ENCODE data around the gene PRKAR2B. TPM values are rescaled to one million over a fixed set of nuclear protein-coding genes. Genes with fewer than 3 reads are reported as not detected.

PRKAR2B gene
- total RNA-seq, 1 experiment from 2014 or later, result 24.8 TPM

DNA sequence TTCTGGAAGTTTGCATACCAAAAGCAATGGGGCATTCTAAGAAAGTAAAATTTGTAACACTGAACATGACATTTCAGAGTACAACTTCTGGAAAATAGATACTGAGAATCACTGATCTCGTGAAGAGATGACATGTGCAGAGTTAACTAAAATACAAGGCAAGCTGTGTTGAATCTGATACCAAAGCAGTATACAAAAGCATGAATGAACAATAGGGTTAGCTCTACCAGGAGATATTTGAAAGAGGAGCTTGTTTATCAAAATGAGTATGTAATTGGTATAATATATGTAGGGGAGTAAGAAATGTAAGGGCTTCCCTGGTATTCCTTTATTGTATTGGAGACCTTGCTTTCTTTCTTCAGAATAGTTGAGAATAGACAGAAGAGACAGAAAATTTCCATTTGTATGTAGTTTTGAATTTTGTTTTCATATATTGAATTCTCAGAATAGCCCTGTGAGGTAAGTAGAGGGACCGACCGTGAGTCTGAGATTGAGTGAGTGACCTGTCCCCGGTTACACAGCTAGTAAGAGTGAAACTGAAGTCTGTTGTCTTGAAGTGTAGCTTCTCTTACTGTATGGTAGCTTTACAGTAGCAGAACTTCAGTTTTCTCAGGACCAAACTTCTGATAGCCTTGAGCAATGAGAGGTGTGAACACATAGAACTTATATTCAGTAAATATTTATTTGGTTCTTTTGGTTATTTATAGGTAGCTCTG lies 129.3 kb downstream of the PRKAR2B start:
- in situ Hi-C loops (cut with HindIII; ENCODE audit: low pct_unique_long_range_greater_than_20kb, low sequenced_read_pairs), result no loop called here
- DNase-seq (ENCODE audit: low read depth, low spot score), result peak; percentile 93

DNA sequence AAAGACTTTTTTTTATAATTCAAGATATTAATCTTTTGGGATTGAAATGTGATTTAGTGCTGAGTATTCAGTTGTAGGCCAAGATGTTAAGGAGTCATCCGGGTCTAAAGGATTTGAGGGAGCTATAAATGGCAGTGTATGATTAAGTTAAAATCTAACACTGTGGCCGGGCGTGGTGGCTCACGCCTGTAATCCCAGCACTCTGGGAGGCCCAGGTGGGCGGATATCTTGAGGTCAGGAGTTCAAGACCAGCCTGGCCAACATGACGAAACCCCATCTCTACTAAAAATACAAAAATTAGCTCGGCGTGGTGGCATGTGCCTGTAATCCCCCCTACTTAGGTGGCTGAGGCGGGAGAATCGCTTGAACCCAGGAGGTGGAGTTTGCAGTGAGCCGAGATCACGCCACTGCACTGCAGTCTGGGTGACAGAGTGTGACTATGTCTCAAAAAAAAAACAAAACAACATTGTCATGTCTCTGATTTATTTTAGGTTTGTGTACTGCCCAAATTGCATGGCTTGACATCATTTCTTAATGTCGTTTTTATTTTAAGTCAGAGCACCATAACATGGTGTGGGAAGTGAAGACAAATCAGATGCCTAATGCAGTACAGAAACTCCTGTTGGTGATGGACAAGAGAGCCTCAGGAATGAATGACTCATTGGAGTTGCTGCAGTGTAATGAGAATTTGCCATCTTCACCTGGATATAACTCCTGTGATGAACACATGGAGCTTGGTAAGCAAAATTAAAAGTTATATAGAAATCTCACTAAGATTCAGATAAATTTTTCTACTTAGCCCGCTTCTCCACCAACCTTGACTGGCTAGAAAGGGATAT lies 135.0 kb downstream of the PRKAR2B start:
- in situ Hi-C loops (cut with HindIII; ENCODE audit: low pct_unique_long_range_greater_than_20kb, low sequenced_read_pairs), result loop anchor here (25.0 kb wide), 1 partner anchor 533 kb away; no protein-coding TSS in a partner anchor
- no peak for DNase-seq (ENCODE audit: low read depth, low spot score)

DNA sequence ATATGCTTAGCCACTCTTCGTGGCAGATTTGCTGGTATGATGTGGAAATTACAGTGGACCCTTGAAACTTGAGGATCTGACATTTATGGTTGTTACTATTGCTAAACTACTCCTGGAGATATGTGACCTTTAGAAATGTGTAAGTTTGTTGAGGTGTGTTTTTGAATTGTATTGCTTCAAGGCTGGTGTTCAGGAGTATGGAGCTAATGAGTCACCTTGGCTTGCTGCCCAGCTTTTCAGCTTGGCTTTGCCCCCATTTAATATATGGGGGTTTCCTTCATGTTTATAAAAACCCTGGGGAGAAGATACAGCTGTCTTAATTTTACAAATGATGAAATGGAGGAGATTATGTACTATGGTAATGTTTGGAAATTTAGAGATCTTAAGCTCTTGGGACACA lies 135.9 kb downstream of the PRKAR2B start:
- in situ Hi-C loops (cut with HindIII; ENCODE audit: low pct_unique_long_range_greater_than_20kb, low sequenced_read_pairs), result loop anchor here (25.0 kb wide), 1 partner anchor 532 kb away; no protein-coding TSS in a partner anchor
- no peak for DNase-seq (ENCODE audit: low read depth, low spot score)

DNA sequence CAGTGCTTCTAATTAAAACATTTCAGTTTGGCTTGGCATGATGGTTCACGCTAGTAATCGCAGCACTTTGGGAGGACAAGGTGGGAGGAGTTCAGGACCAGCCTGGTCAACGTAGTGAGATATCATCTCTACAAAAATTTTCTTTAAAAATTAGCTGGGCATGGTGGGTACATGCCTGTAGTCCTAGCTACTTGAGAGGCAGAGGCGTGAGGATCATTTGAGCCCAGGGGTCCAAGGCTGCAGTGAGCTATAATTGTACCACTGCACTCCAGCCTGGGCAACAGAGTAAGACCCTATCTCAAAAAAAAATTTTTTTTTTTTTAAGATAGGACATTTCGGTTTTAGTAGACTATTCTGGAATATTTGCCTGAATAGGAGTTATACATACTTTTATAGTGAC lies 136.7 kb downstream of the PRKAR2B start:
- DNase-seq (ENCODE audit: low read depth, low spot score), result no peak
- in situ Hi-C loops (cut with HindIII; ENCODE audit: low pct_unique_long_range_greater_than_20kb, low sequenced_read_pairs), result loop anchor here (25.0 kb wide), 1 partner anchor 531 kb away; no protein-coding TSS in a partner anchor

DNA sequence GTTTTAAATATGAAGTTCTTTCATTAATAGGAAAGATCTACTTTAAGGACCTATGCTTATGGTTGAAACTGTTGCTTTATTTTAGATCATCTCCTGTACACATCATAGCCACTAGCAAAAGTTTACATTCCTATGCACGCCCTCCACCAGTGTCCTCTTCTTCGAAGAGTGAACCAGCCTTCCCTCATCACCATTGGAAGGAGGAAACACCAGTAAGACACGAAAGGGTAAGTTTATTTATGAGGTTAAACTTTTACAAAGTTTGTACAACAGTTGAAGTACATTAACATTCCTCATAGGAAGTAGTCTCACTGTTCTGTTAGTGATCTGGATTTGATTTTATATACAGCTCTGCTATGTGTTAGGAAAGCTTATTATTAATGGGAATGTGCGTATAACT lies 141.2 kb downstream of the PRKAR2B start:
- in situ Hi-C loops (cut with HindIII; ENCODE audit: low pct_unique_long_range_greater_than_20kb, low sequenced_read_pairs), result loop anchor here (25.0 kb wide), 1 partner anchor 527 kb away; no protein-coding TSS in a partner anchor

DNA sequence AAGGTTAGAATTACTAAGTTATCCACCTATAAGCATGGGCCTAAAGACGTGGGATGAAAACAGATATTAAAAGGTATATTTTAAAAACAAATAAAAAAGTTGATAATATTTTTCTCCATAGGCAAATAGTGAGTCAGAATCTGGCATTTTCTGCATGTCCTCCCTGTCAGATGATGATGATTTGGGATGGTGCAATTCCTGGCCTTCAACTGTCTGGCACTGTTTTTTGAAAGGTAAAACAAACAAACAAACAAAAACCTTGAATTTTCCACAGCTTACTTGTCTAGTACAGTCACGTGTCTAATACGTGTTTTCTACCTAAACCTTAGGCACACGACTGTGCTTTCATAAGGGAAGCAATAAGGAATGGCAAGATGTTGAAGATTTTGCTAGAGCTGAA lies 141.7 kb downstream of the PRKAR2B start:
- DNase-seq (ENCODE audit: low read depth, low spot score), result no peak
- in situ Hi-C loops (cut with HindIII; ENCODE audit: low pct_unique_long_range_greater_than_20kb, low sequenced_read_pairs), result loop anchor here (25.0 kb wide), 1 partner anchor 526 kb away; no protein-coding TSS in a partner anchor

More for the DNA sequence above, 141.2 kb downstream of the PRKAR2B start:
- DNase-seq (ENCODE audit: low read depth, low spot score), result no peak

DNA sequence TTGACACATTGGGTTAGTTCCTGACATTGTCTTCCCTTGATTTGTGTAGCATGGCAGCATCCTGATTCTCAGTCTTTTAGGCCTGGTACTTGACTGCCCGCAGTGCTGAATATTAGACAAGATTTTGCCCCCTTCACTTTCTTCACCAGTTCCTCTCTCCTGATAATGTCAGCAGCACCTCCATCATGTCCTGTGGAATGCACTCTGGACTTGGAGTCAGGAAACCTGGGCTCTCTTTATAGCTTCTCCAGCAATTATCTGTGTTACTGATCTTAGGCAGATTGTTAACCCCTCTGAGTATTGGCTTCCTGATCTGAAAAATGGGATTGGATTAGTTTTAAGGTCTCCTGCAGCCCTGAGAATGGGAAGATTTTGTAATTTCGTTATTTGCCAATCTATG lies 143.3 kb downstream of the PRKAR2B start:
- DNase-seq (ENCODE audit: low read depth, low spot score), result no peak
- in situ Hi-C loops (cut with HindIII; ENCODE audit: low pct_unique_long_range_greater_than_20kb, low sequenced_read_pairs), result loop anchor here (25.0 kb wide), 1 partner anchor 525 kb away; no protein-coding TSS in a partner anchor

DNA sequence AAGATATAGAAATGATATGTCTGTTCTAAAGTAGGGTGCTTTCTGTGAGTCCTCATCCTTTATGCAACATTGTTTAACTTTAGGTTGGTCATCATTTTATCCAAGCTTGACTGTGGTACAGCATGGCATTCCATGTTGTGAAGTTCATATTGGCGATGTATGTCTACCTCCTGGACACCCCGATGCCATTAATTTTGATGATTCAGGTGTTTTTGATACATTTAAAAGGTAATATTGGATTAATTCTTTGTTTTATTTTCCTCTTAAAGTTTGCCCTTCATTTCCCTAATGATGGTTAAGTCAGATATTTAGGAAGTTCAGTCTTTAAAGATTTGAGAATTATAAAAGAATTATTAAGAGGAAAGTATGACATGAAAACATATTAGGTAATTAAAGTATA lies 145.6 kb downstream of the PRKAR2B start:
- no peak for DNase-seq (ENCODE audit: low read depth, low spot score)
- in situ Hi-C loops (cut with HindIII; ENCODE audit: low pct_unique_long_range_greater_than_20kb, low sequenced_read_pairs), result loop anchor here (25.0 kb wide), 1 partner anchor 522 kb away; no protein-coding TSS in a partner anchor

DNA sequence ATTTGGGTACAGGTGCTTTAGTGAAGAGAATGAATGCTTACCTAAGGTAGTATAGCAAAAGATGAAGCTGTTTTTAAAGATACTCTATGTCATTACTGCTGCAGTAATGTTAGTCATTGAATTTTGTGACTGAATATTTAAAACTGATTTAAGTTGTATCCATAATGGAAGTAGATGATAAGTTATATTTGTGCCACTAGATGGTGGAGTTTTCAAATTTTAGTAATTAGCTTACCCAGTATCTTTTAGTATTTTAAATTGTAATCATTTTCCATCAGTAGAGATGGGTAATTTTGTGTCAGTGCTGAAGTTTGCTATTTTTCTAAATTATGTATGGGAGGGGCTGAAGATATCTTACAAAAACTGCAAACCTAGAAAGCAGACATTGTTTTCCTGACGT lies 149.5 kb downstream of the PRKAR2B start:
- in situ Hi-C loops (cut with HindIII; ENCODE audit: low pct_unique_long_range_greater_than_20kb, low sequenced_read_pairs), result loop anchor here (25.0 kb wide), 1 partner anchor 518 kb away; no protein-coding TSS in a partner anchor
- DNase-seq (ENCODE audit: low read depth, low spot score), result no peak

DNA sequence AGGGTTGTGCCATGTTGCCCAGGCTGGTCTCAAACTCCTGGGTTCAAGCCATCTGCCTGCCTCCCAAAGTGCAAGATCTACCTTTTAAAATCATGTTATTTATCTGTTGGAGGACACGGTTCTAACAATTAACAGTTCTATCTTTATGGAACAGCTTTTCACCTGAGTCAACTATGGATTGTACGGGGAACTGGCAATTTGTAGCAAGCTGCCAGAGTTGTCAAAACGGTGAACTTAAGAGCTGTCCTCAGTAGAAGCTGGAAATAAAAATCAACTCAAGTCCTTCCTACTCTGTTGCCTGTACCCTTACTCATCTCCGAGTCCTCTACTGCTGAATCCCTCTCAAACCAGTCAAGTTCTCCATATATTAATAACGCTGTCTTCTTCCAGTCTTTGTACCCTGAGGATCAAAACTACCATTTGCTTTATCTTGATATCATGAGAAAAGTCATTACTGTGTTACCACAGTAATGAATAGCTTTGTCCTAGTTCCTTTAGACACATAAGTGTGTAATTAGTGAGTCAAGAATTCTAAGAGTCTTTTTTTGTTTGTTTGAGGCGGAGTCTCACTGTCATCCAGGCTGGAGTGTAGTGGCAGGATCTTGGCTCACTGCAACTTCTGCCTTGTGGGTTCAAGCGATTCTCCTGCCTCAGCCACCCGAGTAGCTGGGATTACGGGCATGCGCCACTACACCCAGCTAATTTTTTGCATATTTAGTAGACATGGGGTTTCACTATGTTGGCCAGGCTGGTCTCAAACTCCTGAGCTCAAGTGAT lies 152.5 kb downstream of the PRKAR2B start:
- in situ Hi-C loops (cut with HindIII; ENCODE audit: low pct_unique_long_range_greater_than_20kb, low sequenced_read_pairs), result loop anchor here (25.0 kb wide), 1 partner anchor 515 kb away; no protein-coding TSS in a partner anchor

DNA sequence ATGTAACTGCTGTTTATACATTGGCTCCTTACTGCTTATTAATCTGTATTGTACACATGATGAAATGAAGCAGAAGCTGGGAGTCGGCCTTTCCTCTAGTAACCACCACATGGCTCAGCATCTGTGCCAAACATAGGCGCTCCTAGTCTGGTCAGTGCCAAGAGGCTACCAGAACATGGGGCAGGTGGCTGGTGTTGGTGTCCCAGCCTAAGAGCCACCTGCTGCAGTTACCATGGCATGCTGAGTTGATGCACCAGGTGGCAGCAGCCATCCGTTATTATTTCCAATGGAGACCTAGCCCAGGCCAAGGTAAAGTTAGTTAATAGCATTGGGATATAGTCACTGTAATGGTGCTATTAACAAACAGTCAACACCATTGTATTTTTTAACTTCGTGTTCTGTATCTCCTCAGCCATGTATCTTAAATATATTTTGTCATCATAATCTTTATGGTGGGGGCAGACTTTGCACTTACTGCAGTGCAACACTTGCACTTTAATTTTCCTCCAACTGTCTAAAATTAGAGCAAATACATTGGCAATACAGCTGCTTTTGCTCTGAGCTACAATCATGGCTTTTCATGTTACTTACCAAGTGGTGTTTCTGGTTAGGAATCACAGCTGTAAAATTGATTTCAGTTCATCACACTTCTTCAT lies 157.4 kb downstream of the PRKAR2B start:
- DNase-seq (ENCODE audit: low read depth, low spot score), result peak; percentile 76
- in situ Hi-C loops (cut with HindIII; ENCODE audit: low pct_unique_long_range_greater_than_20kb, low sequenced_read_pairs), result no loop called here

More for the DNA sequence above, 152.5 kb downstream of the PRKAR2B start:
- no peak for DNase-seq (ENCODE audit: low read depth, low spot score)

DNA sequence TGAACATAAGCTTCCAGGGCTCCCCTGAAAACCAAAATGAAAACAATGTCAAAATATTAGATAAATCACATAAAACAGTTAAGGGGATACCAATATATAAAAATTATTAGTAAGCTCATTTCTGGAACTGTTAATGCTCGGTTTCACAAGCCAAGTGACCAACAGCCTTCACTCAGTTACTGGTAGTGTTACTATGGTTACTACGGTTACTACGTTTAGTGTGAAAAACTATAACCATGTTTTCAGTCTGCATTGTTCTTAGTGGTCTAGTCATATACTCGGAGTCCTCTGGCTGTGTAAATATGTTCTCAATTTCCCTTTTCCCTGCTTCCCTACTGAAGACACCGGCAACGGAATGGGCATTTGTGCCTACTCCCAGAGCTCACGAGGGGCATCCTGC lies 159.1 kb downstream of the PRKAR2B start:
- in situ Hi-C loops (cut with HindIII; ENCODE audit: low pct_unique_long_range_greater_than_20kb, low sequenced_read_pairs), result no loop called here
- no peak for DNase-seq (ENCODE audit: low read depth, low spot score)

DNA sequence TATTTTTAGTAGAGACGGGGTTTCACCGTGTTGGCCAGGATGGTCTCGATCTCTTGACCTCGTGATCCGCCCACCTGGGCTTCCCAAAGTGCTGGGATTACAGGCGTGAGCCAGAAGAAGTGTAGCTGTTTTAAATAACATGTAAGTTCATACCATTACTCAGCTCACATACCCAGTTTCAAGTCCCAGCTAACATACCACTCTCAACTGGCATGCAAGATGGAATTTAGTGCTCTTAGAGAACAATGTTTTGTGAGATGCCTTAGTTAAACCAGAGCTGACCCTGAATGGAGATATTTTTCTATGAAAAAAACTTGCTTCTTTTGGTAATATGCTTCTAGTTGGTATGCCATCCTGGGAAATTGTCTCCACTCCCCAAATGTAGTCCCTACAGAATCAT lies 161.6 kb downstream of the PRKAR2B start:
- in situ Hi-C loops (cut with HindIII; ENCODE audit: low pct_unique_long_range_greater_than_20kb, low sequenced_read_pairs), result no loop called here
- no peak for DNase-seq (ENCODE audit: low read depth, low spot score)

DNA sequence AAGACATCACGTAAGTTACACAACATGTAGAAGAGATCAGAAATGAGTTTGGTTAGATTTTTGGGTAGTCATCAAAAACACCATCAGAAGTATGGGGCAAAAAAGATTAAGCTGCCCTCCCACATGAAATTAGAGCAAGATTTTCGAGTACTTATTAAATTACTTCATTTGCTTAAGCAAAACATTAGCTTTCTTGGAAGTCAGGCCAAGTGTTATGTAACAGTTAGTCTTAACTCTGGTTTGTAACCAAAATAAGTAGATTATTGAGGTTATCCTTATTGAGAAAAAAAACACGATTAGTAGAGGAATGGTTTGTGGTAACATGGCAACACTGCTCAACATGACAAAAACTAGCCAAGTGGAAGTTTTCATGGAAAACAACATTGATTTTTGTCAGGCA lies 162.2 kb downstream of the PRKAR2B start:
- DNase-seq (ENCODE audit: low read depth, low spot score), result no peak
- in situ Hi-C loops (cut with HindIII; ENCODE audit: low pct_unique_long_range_greater_than_20kb, low sequenced_read_pairs), result no loop called here

DNA sequence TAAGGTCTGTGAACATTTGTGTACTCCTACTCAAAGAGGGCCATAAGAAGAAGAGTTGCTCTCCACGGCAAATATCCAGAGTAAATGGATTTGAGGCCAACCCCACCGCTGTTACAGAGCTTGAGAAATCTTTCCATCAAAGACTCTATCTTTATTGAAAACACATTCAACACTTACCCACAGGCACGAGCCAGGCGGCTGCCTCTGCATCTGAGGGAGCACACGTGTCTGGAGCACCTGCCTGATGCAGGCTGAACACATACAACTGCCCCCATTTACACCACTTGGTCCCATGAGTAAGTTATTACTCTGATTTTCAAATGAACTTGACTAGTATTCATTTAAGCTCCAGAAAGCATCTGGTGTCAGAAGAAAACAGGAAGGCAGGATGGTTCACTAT lies 163.0 kb downstream of the PRKAR2B start:
- in situ Hi-C loops (cut with HindIII; ENCODE audit: low pct_unique_long_range_greater_than_20kb, low sequenced_read_pairs), result no loop called here
- DNase-seq (ENCODE audit: low read depth, low spot score), result no peak

DNA sequence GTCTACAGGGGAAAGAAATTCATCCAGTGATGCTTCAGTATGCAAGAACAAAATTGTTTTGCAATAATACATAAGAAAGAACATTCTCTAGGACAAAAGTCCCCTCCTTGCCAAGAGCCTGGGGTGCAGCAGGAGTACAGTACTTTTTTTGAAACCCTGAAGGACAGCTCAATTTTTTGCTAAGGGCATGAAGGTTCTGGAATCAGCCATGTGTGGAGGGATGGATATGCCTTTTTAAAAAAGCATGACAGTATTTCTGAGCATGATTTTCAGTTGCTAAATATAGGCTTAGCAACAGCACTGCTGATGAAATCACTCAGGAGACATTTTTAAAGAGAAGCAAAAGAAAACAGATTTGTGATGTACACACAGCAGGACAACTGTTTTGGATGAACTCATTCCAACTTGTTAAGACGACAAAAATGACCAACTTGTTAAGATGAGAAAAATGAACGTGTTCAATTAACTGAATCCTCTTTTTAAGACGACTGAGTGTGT lies 163.6 kb downstream of the PRKAR2B start:
- in situ Hi-C loops (cut with HindIII; ENCODE audit: low pct_unique_long_range_greater_than_20kb, low sequenced_read_pairs), result no loop called here
- DNase-seq (ENCODE audit: low read depth, low spot score), result no peak

DNA sequence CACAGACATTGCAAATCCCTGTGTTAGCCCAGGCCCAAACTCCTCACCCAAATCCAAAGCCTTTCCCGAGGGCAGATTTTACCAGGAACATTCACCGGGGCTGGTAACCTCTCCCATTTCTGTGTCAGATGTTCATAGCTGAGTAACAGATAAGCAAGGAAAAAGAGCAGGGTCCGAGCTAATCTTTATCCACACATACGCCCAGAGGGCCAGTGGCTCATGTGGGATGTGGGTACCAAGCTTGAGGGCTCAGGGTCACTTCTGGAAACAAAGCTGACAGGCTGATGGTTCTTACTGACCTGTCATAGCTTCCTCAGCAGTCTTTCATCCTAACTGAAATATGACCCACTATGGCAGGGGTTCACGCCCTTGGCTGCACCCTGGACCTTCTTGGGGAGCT lies 164.1 kb downstream of the PRKAR2B start:
- in situ Hi-C loops (cut with HindIII; ENCODE audit: low pct_unique_long_range_greater_than_20kb, low sequenced_read_pairs), result no loop called here
- no peak for DNase-seq (ENCODE audit: low read depth, low spot score)
